ENCODE measurements around the gene KLF9. TPM values are rescaled to one million over a fixed set of nuclear protein-coding genes. Genes with fewer than 3 reads are reported as not detected.
"Not testable (repeated sequence)": the region's sequence is repeated elsewhere in the genome, so short reads cannot be mapped to it uniquely, and the experiment has no call there.

The KLF9 gene
- total RNA-seq, 2 donors from 2014 or later: 3.3 to 4.0 TPM

DNA sequence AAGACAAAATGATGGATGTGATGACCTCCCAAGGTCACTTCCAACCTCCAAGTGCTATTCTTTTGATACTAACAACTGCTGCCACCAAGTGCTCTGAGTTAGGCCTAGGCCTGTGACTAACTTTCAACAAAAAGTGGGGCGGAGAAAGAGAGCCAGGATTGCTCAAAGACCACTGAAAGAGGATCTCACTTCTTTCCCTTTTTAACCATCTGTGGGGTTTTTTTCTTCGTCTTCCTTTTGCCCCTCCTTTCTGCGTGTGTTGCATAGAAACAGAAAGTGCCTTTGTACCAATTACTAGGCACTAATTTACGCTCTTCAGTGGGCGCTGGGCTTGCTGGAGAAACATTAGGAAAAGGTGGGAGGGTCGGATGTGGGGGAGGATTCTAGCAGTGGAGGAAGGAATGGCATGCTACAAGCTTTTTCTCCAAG is 8.0 kb downstream of the KLF9 start:
- Mint-ChIP-seq H3K27ac (peak overlapping the region; percentile 91 to 96), H3K9me3 (no peaks in the 10 kb centered on the region), H3K27me3 (no peaks in the 10 kb centered on the region), H3K4me1 (ENCODE audit: low read depth in 2 of 2) (peaks cover 43 to 48% of the 10 kb centered on the region in 2 donors), H3K36me3 (no peaks in the 10 kb centered on the region), H3K4me3 (peak overlapping the region; percentile 82)
- peak; percentile 81 to 85 for ATAC-seq
- peak; percentile 72 for DNase-seq (ENCODE audit: low spot score)

DNA sequence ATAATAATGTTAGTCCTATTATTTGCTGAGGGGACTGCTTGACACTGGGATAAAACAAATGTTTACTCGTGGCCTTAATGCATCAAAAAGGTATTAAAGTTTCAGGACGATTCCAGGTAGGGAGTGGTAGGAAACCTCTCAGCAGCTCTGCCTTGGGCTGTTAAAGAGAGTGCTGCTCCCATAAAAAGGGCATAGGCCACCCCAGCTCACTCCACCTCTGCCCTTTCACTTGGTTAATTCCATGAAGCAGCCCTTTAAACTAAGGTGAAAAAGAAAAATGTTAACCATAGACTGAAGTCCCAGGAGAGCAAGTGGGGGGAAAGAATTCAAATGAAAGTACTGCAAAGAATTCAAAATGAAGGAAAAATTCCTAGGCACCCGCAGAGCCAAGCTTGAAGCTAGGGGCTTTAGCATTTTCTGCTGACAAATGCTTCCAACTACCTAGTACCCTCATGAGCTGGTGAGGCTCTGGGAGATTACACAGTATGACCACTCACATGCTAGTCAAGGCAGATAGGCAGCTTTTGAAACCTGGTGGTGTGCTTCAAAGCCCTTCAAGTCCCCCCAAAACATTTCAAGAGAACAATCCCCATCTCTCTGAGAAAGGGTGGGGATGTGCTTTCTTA is 8.5 kb downstream of the KLF9 start:
- peaks cover 37 to 43% of the 10 kb centered on the region in 2 donors for H3K4me1 Mint-ChIP-seq (ENCODE audit: low read depth in 2 of 2)
- no peaks in the 10 kb centered on the region for H3K36me3 Mint-ChIP-seq
- ATAC-seq (peak; percentile 43 to 47), DNase-seq (ENCODE audit: low spot score) (no peak)
- no peaks in the 10 kb centered on the region for H3K27me3 Mint-ChIP-seq
- H3K9me3 Mint-ChIP-seq: no peaks in the 10 kb centered on the region
- H3K27ac Mint-ChIP-seq: peak overlapping the region; percentile 91 to 96
- H3K4me3 Mint-ChIP-seq: peak overlapping the region; percentile 82

DNA sequence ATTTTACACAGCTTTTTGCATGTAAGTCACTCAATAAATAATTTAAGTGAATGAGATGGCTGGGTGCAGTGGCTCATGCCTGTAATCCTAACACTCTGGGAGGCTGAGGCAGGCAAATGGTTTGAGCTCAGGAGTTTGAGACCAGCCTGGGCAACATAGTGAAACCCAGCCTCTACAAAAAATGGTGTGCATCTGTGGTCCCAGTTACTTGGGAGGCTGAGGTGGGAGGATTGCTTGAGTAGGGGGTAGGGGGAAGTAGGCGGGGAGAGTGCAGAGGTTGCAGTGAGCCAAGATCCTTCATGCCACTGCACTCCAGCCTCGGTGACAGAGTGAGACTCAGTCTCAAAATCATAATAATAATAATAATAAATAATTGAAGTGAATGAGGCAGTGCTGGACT is 10.2 kb downstream of the KLF9 start:
- H3K4me3 Mint-ChIP-seq: no peak overlapping the region
- ATAC-seq (no peak), DNase-seq (ENCODE audit: low spot score) (no peak)
- H3K9me3 Mint-ChIP-seq: no peaks in the 10 kb centered on the region
- no peaks in the 10 kb centered on the region for H3K27me3 Mint-ChIP-seq
- H3K27ac Mint-ChIP-seq: no peak overlapping the region
- H3K4me1 Mint-ChIP-seq (ENCODE audit: low read depth in 2 of 2): peaks cover 38 to 41% of the 10 kb centered on the region in 2 donors
- H3K36me3 Mint-ChIP-seq: no peaks in the 10 kb centered on the region

DNA sequence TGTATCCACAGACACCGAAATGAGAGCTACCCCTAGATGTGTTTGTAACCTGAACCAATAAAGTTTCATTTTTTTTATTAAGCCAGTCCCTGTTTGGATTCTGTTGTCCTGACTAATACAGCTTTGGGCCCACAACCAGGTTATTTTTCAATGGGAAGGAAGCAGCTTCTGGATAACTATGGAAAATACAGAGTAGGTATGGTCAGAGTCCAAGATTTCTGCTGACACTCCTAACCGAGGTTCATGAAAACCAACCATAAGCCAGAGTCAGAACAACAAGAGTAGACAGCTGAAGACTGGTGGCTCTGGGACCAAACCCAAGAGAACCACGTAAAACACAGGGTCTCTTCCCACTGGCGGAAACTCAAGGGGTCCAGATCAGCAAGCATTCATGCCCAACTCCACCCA is 10.8 kb downstream of the KLF9 start:
- ATAC-seq (no peak), DNase-seq (ENCODE audit: low spot score) (no peak)
- Mint-ChIP-seq H3K27ac (no peak overlapping the region), H3K9me3 (no peaks in the 10 kb centered on the region), H3K4me1 (ENCODE audit: low read depth in 2 of 2) (peaks cover 42 to 46% of the 10 kb centered on the region in 2 donors), H3K27me3 (no peaks in the 10 kb centered on the region), H3K36me3 (no peaks in the 10 kb centered on the region), H3K4me3 (no peak overlapping the region)

DNA sequence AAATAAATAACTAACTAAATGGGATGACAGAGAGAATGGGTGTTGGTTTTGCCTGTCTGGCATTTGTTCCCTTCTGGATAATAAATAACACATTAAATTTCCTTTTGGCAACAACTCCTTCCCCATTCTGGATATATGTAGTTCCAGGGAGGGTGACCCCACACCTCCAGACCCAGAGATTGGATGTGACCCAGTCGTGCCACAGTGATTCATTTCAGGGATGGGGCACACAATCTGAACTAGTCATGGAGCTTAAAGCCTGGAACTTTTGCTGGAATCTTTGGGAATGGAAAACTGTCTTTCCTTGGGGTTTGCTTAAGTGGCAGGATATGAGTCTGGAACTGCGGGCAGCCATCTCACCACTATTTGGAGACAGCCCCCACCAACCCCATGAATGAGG is 11.3 kb downstream of the KLF9 start:
- Mint-ChIP-seq H3K9me3 (no peaks in the 10 kb centered on the region), H3K4me3 (no peak overlapping the region), H3K27me3 (no peaks in the 10 kb centered on the region), H3K4me1 (ENCODE audit: low read depth in 2 of 2) (peaks cover 44 to 49% of the 10 kb centered on the region in 2 donors), H3K36me3 (no peaks in the 10 kb centered on the region), H3K27ac (no peak overlapping the region)
- DNase-seq (ENCODE audit: low spot score) (no peak), ATAC-seq (no peak)

DNA sequence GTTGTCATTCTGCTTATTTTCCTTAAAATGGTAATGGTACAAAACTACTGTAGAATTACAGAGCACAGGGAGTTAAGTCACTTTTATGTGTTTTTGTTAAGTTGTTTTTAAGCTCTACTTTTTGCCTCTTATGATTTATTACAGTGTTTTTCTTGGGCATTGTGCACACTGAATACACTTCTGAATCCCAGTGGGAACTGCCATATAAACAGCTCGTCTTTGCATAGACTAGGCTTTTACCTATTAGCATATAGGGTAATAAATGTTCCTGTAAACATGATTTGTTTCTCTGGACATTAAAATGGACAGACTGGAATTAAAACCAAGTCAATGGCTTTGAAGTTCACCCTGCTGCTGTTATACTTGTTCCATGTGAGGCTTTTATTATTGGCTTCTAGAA is 12.2 kb downstream of the KLF9 start:
- no peaks in the 10 kb centered on the region for H3K27me3 Mint-ChIP-seq
- DNase-seq (ENCODE audit: low spot score) (no peak), ATAC-seq (no peak)
- H3K4me1 Mint-ChIP-seq (ENCODE audit: low read depth in 2 of 2): peaks cover 48 to 50% of the 10 kb centered on the region in 2 donors
- no peaks in the 10 kb centered on the region for H3K36me3 Mint-ChIP-seq
- H3K9me3 Mint-ChIP-seq: no peaks in the 10 kb centered on the region
- H3K4me3 Mint-ChIP-seq: no peak overlapping the region
- no peak overlapping the region for H3K27ac Mint-ChIP-seq

DNA sequence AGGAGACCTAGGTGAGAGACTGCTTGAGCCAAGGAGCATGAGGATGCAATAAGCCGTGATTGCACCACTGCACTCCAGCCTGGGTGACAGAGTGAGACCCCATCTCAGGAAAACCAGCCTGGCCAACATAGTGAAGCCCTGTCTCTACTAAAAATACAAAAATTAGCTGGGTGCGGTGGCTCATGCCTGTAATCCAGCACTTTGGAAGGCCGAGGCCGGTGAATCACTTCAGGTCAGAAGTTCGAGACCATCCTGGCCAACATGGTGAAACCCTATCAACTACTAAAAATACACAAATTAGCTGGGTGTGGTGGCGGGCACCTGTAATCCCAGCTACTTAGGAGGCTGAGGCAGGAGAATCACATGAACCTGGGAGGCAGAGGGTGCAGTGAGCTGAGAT is 13.2 kb downstream of the KLF9 start:
- H3K36me3 Mint-ChIP-seq; H3K9me3 Mint-ChIP-seq; H3K27ac Mint-ChIP-seq; H3K27me3 Mint-ChIP-seq; DNase-seq (ENCODE audit: low spot score); H3K4me3 Mint-ChIP-seq; ATAC-seq: not testable (repeated sequence)
- peaks cover 39 to 41% of the 10 kb centered on the region in 2 donors for H3K4me1 Mint-ChIP-seq (ENCODE audit: low read depth in 2 of 2)

DNA sequence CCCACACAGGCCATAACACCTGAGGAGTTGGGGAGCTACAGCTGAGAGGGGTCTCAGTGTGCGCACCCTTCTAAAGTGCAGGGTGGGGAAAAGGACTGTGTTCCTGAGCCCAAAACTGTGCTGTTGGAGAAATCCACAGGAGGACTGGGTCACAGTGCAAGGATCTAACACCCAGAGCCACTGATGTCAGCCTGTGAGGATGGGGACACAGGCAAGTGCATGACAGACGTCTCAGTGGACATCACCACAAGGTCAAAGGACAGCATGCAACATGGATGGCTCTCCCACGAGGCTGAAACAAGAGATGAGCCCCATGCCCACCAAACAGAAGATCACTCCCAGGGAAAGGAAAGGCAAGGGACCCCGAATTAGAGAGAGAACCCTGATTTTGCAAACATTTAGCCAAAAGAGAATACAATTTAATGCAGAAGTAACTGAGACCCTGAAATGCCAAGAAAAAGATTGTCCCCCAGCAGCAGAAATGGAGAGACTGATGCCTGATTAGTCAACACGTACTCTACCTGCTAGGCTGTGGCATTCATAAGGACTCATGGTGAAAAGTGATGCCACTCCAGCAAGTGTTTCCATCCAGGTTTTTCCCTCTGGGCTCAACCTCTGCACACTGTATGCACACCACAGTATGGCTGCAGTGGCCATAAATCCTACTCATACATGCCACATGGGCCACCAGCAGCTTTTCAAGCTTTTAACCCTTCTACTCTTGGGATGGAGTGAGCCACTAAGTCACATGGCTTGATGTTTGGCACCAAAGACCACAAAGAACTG is 14.2 kb downstream of the KLF9 start:
- no peaks in the 10 kb centered on the region for H3K27me3 Mint-ChIP-seq
- no peak for ATAC-seq
- H3K36me3 Mint-ChIP-seq: no peaks in the 10 kb centered on the region
- peak overlapping the region; percentile 32 to 78 for H3K27ac Mint-ChIP-seq
- no peak overlapping the region for H3K4me3 Mint-ChIP-seq
- no peaks in the 10 kb centered on the region for H3K9me3 Mint-ChIP-seq
- DNase-seq (ENCODE audit: low spot score): no peak
- peaks cover 34 to 36% of the 10 kb centered on the region in 2 donors for H3K4me1 Mint-ChIP-seq (ENCODE audit: low read depth in 2 of 2)

DNA sequence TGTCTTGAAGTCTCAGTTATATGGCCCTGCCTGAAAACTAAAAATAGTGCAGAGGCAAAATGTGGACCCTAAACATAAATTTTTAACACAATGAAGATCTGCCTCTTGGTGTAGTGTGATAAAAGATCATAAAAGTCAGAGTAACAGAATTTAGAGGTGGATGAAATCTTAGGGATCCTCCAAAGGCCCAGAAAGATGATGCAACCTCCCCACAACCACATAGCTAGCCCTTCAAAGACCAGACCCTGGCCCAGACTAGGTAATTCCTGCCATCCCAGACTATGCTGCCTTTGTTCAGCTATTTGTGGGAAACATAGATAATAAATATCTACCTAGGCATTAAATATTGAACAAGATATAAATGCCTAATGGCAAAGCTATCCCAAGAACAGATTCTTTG is 15.3 kb downstream of the KLF9 start:
- DNase-seq (ENCODE audit: low spot score) (no peak), ATAC-seq (no peak)
- Mint-ChIP-seq H3K4me3 (peak overlapping the region; percentile 23), H3K27me3 (no peaks in the 10 kb centered on the region), H3K9me3 (no peaks in the 10 kb centered on the region), H3K27ac (peak overlapping the region; percentile 57 to 78), H3K36me3 (no peaks in the 10 kb centered on the region), H3K4me1 (ENCODE audit: low read depth in 2 of 2) (peaks cover 30 to 33% of the 10 kb centered on the region in 2 donors)

DNA sequence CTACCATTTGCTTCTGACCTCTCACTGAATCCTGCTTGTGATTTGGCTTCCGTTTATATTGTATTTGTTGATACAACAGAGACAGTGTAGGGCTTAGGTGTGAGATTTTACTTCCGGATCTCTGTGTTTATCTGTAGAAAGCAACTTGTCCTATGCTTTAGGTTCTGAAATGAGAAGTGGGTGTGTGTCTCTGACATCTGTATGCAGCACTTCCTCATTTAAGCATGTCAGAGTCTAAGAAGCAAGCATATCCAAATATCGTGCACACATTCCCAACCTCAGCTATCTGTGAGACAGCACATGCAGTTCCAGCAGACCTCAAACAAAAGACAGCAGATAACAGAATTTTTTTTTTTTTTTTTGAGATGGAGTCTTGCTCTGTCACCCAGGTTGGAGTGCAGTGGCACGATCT is 16.3 kb downstream of the KLF9 start:
- Mint-ChIP-seq H3K4me1 (ENCODE audit: low read depth in 2 of 2) (peaks cover 30 to 31% of the 10 kb centered on the region in 2 donors), H3K27ac (peak overlapping the region; percentile 51 to 78), H3K4me3 (peak overlapping the region; percentile 70), H3K27me3 (no peaks in the 10 kb centered on the region), H3K9me3 (no peaks in the 10 kb centered on the region), H3K36me3 (no peaks in the 10 kb centered on the region)
- DNase-seq (ENCODE audit: low spot score) (no peak), ATAC-seq (peak; percentile 81 to 94)

DNA sequence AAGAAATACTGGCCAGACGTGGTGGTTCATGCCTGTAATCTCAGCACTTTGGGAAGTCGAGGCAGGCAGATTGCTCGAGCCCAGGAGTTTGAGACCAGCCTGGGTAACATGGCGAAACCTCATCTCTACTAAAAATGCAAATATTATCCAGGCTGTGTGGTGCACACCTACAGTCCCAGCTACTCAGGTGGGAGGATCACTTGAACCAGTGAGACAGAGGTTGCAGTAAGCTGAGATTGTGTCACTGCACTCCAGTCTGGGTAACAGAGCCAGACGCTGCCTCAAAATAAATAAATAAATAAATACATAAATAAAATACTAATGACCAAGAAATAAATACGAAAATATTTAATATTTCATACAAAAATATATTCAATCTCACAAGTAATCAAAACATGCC is 18.8 kb downstream of the KLF9 start:
- H3K36me3 Mint-ChIP-seq: no peaks in the 10 kb centered on the region
- H3K9me3 Mint-ChIP-seq: no peaks in the 10 kb centered on the region
- no peak overlapping the region for H3K4me3 Mint-ChIP-seq
- H3K4me1 Mint-ChIP-seq (ENCODE audit: low read depth in 2 of 2): peaks cover 46 to 48% of the 10 kb centered on the region in 2 donors
- peak overlapping the region in 1 of 2 donors; percentile 42 for H3K27ac Mint-ChIP-seq
- DNase-seq (ENCODE audit: low spot score) (no peak), ATAC-seq (no peak)
- no peaks in the 10 kb centered on the region for H3K27me3 Mint-ChIP-seq

DNA sequence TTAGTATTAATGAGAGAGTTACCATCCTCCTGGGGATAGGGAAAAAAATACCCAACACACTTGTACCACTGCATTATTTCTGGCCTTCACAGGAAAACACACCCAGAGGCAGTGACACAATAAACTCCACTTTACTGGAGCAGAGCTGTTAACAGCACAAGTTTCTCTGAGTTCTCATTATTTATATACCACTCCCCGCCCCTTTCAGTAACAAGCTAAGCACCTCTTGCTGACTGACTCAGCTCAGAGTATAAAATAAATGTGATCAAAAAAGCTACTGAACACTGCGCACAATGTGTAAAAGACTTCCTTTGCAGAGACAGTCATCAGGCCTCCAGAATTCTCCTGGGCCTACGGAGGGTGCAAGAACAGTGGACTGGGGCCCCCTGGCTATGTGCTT is 21.6 kb downstream of the KLF9 start:
- Mint-ChIP-seq H3K27ac (peak overlapping the region; percentile 24 to 86), H3K27me3 (no peaks in the 10 kb centered on the region), H3K36me3 (no peaks in the 10 kb centered on the region), H3K4me3 (no peak overlapping the region), H3K4me1 (ENCODE audit: low read depth in 2 of 2) (peaks cover 40 to 46% of the 10 kb centered on the region in 2 donors), H3K9me3 (no peaks in the 10 kb centered on the region)
- DNase-seq (ENCODE audit: low spot score): no peak
- no peak for ATAC-seq

DNA sequence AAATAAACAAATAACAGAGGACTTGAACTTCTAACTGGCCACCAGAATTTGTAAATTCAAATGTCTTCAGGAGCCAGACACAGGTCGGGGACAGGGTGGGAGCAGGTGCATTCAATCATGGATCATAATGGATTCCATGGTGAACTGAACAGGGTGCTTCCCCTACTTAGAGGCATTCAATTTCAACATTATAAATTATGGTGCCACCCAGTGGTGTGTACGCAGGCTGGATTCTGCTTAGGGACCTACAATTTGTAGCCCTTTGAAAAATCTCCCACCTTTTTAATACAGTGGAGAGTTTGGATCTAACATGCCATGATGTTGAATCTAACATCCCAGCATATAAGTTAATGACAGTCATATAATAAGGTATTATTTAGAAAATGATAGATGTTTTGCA is 22.3 kb downstream of the KLF9 start:
- no peaks in the 10 kb centered on the region for H3K36me3 Mint-ChIP-seq
- DNase-seq (ENCODE audit: low spot score): no peak
- peak in 1 of 2 donors; percentile 66 for ATAC-seq
- H3K4me1 Mint-ChIP-seq (ENCODE audit: low read depth in 2 of 2): peaks cover 34 to 40% of the 10 kb centered on the region in 2 donors
- H3K9me3 Mint-ChIP-seq: no peaks in the 10 kb centered on the region
- H3K27me3 Mint-ChIP-seq: no peaks in the 10 kb centered on the region
- H3K27ac Mint-ChIP-seq: peak overlapping the region; percentile 24 to 86
- H3K4me3 Mint-ChIP-seq: no peak overlapping the region

DNA sequence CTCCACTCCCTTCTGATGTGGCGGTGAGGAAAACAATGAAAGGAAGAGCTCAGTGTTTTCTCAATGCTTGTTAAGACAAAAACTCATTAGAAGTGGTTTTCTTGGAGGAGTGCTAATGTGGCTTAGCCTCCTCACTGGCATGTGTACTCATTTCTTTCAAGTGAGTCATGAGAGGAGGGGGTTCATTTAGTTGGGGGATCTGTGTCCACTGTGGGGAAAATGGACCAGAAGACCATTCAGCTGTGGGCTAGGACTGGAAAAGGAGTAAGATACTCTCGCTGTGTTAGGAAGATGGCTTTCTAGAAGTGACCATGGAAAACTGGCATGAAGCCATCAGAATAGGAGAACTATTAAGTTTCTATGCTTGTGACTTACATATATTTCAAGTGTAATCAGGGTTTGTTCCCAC is 23.5 kb downstream of the KLF9 start:
- no peak overlapping the region for H3K4me3 Mint-ChIP-seq
- H3K27ac Mint-ChIP-seq: peak overlapping the region; percentile 52 to 78
- DNase-seq (ENCODE audit: low spot score) (no peak), ATAC-seq (no peak)
- no peaks in the 10 kb centered on the region for H3K27me3 Mint-ChIP-seq
- H3K36me3 Mint-ChIP-seq: peaks cover 4% of the 10 kb centered on the region
- no peaks in the 10 kb centered on the region for H3K9me3 Mint-ChIP-seq
- H3K4me1 Mint-ChIP-seq (ENCODE audit: low read depth in 2 of 2): peaks cover 33 to 43% of the 10 kb centered on the region in 2 donors
